Left ventricle myocardium inferior (tissue), 1 donor: ENCODE measurements around the gene GPC6. TPM values are rescaled to one million over a fixed set of nuclear protein-coding genes. Genes with fewer than 3 reads are reported as not detected.

Experiments
- DNase-seq: peaks from one replicate; pipeline ENCODE4 v3.0.0-alpha.2; 2020
- H3K27ac ChIP-seq: fragments of 200-600 bp; replicated peaks from 2 replicates; pipeline ENCODE4 v1.8.0; 2021
- H3K27me3 ChIP-seq: fragments of 200-600 bp; 2 replicates; pipeline ENCODE4 v1.8.0; 2021; ENCODE audit warnings: low read depth
- H3K36me3 ChIP-seq: fragments of 200-600 bp; 2 replicates; pipeline ENCODE4 v1.8.0; 2021
- H3K4me1 ChIP-seq: fragments of 200-600 bp; 2 replicates; pipeline ENCODE4 v1.8.0; 2021
- H3K4me3 ChIP-seq: fragments of 200-600 bp; 2 replicates; pipeline ENCODE4 v1.8.0; 2021; ENCODE audit warnings: mild to moderate bottlenecking, moderate library complexity
- H3K9me3 ChIP-seq: fragments of 200-600 bp; replicated peaks from 2 replicates; pipeline ENCODE4 v1.8.0; 2021
- intact Hi-C: fragments of 100-400 bp; cut with micrococcal nuclease; formaldehyde crosslinking; loops from one replicate; pipeline ENCODE4 v1.11.0; 2022
- total RNA-seq: library from RNA; stranded (reverse); fragmentation: NEBNext Ultra II Directional; extraction: Animal tissue kit (Norgen Biotek cat#: 25700); gene quantifications from one replicate; pipeline ENCODE4 v1.2.1, GENCODE V29; 2021
- TF ChIP-seq, protein P1 (sequence below): fragments of 200-600 bp; IDR thresholded peaks from 2 replicates; pipeline ENCODE4 v1.8.0; 2021; ENCODE audit warnings: antibody characterized with exemption, mild to moderate bottlenecking, borderline replicate concordance
- donor health status: DM: no; HTN: yes; CAD: no; lungs with severe emphysema.

Gene GPC6
- total RNA-seq, 1 donor from 2014 or later, result 1.8 TPM

DNA sequence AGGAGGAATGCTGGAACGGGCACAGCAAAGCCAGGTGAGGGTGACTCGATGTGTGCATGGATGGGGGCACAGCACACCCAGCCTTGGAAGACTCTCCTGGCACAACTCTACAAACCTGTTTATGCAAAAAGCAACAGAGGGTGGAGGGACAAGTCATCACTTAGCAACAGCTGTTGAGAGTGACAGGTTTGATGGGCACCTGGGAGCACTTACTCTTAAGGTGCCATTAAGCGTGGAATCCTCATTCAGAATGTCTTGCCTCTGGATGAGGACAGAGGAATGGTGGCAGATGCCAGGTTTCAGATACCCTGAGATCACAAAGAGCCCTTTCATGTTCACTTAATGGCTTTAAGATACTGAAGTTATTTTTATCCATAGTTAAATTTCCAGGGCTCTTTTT lies 1155.9 kb downstream of the GPC6 start:
- Histone ChIP-seq H3K4me1 (peaks cover 17% of the 10 kb centered on the region), H3K27me3 (no peaks in the 10 kb centered on the region), H3K4me3 (no peak overlapping the region), H3K27ac (no peak overlapping the region), H3K9me3 (no peaks in the 10 kb centered on the region), H3K36me3 (no peaks in the 10 kb centered on the region)
- intact Hi-C loops, result no loop called here
- no peak for DNase-seq
- TF ChIP-seq, protein P1, sequence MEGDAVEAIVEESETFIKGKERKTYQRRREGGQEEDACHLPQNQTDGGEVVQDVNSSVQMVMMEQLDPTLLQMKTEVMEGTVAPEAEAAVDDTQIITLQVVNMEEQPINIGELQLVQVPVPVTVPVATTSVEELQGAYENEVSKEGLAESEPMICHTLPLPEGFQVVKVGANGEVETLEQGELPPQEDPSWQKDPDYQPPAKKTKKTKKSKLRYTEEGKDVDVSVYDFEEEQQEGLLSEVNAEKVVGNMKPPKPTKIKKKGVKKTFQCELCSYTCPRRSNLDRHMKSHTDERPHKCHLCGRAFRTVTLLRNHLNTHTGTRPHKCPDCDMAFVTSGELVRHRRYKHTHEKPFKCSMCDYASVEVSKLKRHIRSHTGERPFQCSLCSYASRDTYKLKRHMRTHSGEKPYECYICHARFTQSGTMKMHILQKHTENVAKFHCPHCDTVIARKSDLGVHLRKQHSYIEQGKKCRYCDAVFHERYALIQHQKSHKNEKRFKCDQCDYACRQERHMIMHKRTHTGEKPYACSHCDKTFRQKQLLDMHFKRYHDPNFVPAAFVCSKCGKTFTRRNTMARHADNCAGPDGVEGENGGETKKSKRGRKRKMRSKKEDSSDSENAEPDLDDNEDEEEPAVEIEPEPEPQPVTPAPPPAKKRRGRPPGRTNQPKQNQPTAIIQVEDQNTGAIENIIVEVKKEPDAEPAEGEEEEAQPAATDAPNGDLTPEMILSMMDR, result no peak

DNA sequence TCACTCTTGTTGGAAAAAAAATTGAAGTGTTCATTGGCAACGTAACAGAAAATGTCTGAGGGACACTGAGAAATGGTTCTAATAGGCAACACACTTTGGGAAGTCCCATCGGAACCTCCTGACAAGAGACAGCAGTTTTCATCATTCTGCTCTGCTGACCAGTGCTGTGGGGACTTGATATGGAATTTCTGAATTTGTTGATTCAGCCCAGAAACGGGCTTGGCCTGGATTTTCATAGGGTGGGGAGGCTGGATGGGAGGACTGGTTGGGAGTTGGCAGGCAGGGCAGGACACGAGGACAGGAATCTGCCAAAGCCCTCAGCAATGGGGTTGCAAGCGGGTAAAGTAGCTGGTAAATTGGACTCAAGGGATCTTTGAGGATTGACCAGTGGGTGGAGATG lies 1156.4 kb downstream of the GPC6 start:
- Histone ChIP-seq H3K27ac (no peak overlapping the region), H3K4me3 (no peak overlapping the region), H3K36me3 (no peaks in the 10 kb centered on the region), H3K4me1 (peaks cover 17% of the 10 kb centered on the region), H3K27me3 (no peaks in the 10 kb centered on the region), H3K9me3 (no peaks in the 10 kb centered on the region)
- DNase-seq, result peak; percentile 22
- TF ChIP-seq, protein P1, result no peak
- intact Hi-C loops, result no loop called here

DNA sequence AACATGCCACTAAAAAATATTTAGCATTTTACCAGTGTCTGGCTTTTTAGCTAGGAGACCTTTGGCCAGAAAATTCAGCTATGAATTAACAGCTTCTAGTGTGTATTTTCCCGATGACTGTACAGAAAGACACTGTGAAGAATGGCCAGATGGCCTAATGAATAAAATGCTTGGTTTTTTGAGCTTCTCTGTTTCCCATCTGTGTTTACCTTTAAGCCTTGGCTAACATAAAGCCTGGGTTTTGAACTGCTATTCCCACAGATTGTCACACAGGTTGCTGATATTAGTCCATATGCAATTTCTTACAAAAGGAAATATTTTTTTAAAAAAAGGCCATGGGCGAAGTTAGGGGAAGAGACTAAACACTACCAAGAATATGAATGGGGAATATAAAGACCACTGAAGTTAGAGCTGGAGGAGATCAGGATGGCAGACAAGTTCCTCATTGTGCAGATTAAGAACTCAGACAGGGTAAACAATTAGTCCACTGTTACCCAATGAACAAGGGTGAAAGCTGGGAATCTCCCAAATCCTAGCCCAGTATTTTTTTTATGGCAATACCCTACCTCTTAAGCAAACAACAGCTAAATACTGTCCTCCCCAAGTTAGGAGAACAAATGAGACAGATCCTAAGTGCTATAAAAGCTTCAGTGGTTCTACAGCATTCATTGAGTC lies 1157.8 kb downstream of the GPC6 start:
- intact Hi-C loops, result no loop called here
- Histone ChIP-seq H3K27ac (no peak overlapping the region), H3K4me3 (no peak overlapping the region), H3K36me3 (no peaks in the 10 kb centered on the region), H3K27me3 (no peaks in the 10 kb centered on the region), H3K4me1 (peaks cover 17% of the 10 kb centered on the region), H3K9me3 (no peaks in the 10 kb centered on the region)
- DNase-seq, result no peak
- TF ChIP-seq, protein P1, result no peak

DNA sequence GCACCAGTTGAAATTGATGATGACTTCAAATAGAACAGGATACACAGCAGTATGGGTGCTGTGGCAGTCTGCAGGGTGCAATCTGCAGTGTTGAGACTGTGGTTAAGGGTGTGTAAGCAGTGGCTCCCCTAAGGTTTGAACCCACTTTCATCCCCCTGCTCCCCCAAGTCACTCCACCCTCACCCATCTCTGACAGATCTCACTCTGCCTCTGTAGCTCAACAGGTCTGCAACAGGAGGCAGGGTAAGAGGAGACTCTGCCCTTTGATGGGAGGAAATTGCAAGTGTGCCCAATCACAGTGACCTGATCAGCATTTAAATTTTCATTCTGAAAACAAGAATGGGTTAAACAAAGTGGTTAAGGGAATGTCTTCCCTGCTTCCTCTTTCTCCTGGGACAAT lies 1160.4 kb downstream of the GPC6 start:
- no peaks in the 10 kb centered on the region for H3K36me3 ChIP-seq
- intact Hi-C loops, result no loop called here
- H3K27ac ChIP-seq, result no peak overlapping the region
- no peaks in the 10 kb centered on the region for H3K9me3 ChIP-seq
- H3K4me3 ChIP-seq, result no peak overlapping the region
- TF ChIP-seq, protein P1, result no peak
- H3K27me3 ChIP-seq, result no peaks in the 10 kb centered on the region
- H3K4me1 ChIP-seq, result peaks cover 7% of the 10 kb centered on the region
- no peak for DNase-seq

DNA sequence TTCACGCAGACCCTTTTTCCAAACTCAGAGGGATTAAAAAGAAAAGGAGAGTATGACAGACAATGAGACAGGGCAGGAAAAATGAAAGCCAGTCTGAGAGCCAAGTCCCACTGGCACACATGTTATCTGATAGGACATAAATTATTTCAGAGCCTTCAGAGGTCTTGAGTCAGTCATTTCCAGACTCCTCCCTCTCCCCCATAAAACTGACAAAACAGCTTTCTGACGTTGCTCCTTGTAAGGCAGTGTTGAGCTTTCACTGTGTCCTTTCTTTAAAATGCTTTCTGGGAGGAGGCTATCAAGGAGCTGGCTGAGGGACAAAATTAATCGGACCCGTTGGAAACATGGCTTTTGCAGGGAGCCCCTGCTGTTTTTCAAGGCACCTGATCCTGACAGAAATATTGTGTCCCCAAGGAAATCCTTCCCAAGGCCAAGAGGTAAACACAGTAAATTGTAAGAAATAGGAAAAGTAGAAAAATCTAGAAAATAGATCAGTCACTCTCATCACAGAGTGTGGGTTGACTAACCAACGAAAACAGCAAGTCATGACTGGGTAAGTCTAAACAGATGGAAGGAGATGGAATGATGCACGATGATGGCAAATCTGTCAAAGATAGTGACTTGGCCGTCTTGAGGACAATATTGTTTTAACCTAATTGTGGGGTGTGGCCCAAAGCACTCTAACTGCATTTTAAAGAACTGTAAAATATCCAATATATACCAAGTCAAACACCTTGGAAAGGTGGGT lies 1163.2 kb downstream of the GPC6 start:
- H3K9me3 ChIP-seq, result no peaks in the 10 kb centered on the region
- H3K27me3 ChIP-seq, result no peaks in the 10 kb centered on the region
- TF ChIP-seq, protein P1, result no peak
- H3K27ac ChIP-seq, result no peak overlapping the region
- H3K36me3 ChIP-seq, result no peaks in the 10 kb centered on the region
- DNase-seq, result no peak
- intact Hi-C loops, result no loop called here
- no peaks in the 10 kb centered on the region for H3K4me1 ChIP-seq
- no peak overlapping the region for H3K4me3 ChIP-seq
